Epithelial cell of esophagus (primary cell): Measurements from ENCODE around the gene CNGB1.
"Not testable (repeated sequence)": the region's sequence is repeated elsewhere in the genome, so short reads cannot be mapped to it uniquely, and the experiment has no call there.

ENCODE experiments used
- DNase-seq: peaks from one replicate; pipeline ENCODE4 v3.0.0; 2010; ENCODE audit warnings: low read depth
- H3K4me3 ChIP-seq: 2 replicates; pipeline ENCODE4 v1.5.1; 2011; ENCODE audit warnings: mild to moderate bottlenecking, low read length, control low read depth
- CTCF ChIP-seq: IDR thresholded peaks from 2 replicates; pipeline ENCODE4 v1.5.1; 2011; ENCODE audit warnings: low read depth, mild to moderate bottlenecking, low read length, control low read depth, inconsistent platforms; ENCODE audit not compliant: insufficient read depth; ENCODE audit errors: missing control alignments

Gene CNGB1

GRCh38 chr16:57899771-57900661 is 70.9 kb downstream of the CNGB1 start:
- no peak overlapping the region for H3K4me3 ChIP-seq
- TF ChIP-seq CTCF, result peak; percentile 92
- DNase-seq, result peak; percentile 76

GRCh38 chr16:57898961-57899360 is 72.0 kb downstream of the CNGB1 start:
- no peak overlapping the region for H3K4me3 ChIP-seq
- no peak for TF ChIP-seq CTCF
- DNase-seq, result peak; percentile 44

GRCh38 chr16:57897996-57898395 is 72.9 kb downstream of the CNGB1 start:
- TF ChIP-seq CTCF, result no peak

GRCh38 chr16:57897053-57897784 is 73.7 kb downstream of the CNGB1 start:
- H3K4me3 ChIP-seq, result no peak overlapping the region
- TF ChIP-seq CTCF, result no peak
- DNase-seq, result no peak

More at GRCh38 chr16:57897996-57898395, 72.9 kb downstream of the CNGB1 start:
- no peak for DNase-seq
- H3K4me3 ChIP-seq, result no peak overlapping the region

- H3K4me3 ChIP-seq, result not testable (repeated sequence)
Observed at GRCh38 chr16:57895081-57895547, 75.8 kb downstream of the CNGB1 start.

GRCh38 chr16:57894390-57895080 is 76.4 kb downstream of the CNGB1 start:
- no peak for DNase-seq
- TF ChIP-seq CTCF, result no peak
- H3K4me3 ChIP-seq, result no peak overlapping the region

More at GRCh38 chr16:57895081-57895547, 75.8 kb downstream of the CNGB1 start:
- not testable (repeated sequence) for DNase-seq
